ENCODE results near the gene UNC50. TPM values are rescaled to one million over a fixed set of nuclear protein-coding genes. Genes with fewer than 3 reads are reported as not detected.

UNC50 gene, protein sequence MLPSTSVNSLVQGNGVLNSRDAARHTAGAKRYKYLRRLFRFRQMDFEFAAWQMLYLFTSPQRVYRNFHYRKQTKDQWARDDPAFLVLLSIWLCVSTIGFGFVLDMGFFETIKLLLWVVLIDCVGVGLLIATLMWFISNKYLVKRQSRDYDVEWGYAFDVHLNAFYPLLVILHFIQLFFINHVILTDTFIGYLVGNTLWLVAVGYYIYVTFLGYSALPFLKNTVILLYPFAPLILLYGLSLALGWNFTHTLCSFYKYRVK
- total RNA-seq (2014; rRNA removed; shearing (Covaris generic)) = 99.4 and 108 TPM in 2 replicates

- DNase-seq (ENCODE audit: low read depth) = peak; percentile 94
Observed at GRCh38 chr2:98608116-98608961, at the start of gene UNC50, which contains the start of gene COA5. Gene UNC50, plus strand, starts transcription at chr2:98608589. Its CDS starts 1,171 bp downstream, at chr2:98609760. Gene COA5, minus strand, starts transcription at chr2:98608512. Its CDS starts 107 bp downstream, at chr2:98608405.

- no peak for DNase-seq (ENCODE audit: low read depth)
Observed at GRCh38 chr2:98558852-98559530, 49.4 kb upstream of the UNC50 start.

DNA sequence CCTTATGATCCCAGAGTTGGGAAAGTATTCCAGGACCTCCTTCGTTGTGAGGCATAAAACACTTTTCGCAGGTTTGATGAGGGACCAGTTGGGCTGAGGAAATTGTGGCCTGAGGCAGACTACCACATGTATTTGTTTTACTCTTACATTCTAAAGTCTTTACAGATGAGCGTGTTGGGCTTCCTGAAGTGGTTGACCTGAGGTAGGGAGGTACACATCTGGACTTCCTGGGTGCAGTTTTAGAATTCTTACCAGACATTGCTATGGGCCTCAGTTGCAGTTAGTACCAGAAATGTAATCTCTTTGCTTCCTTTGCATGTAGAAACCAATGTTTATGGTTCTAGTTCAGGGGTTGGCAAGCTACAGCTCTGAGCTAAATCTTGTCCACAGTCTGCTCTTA, 48.8 kb upstream of the UNC50 start:
- DNase-seq (ENCODE audit: low read depth) = no peak

GRCh38 chr2:98560256-98560771, 48.1 kb upstream of the UNC50 start:
- DNase-seq (ENCODE audit: low read depth) = peak; percentile 88

DNA sequence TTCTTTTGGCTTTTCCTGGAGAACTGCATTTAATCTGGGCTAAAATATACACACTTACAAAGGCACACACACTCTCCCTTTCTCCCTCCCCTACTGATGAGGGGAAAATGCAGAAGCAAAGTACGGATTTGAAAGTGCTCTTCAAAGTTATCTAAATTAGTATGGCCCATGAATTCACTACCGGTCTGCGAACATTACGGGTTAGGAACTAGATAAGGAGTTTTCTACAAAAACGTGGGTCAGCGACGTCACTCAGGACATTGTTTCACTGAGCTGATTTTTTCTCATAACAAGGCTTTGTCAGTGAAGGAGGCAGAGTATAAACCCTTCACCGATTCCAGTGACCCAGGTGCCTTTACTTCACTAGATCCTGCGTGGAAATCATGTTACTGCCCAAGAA, 47.4 kb upstream of the UNC50 start:
- DNase-seq (ENCODE audit: low read depth) = no peak

DNA sequence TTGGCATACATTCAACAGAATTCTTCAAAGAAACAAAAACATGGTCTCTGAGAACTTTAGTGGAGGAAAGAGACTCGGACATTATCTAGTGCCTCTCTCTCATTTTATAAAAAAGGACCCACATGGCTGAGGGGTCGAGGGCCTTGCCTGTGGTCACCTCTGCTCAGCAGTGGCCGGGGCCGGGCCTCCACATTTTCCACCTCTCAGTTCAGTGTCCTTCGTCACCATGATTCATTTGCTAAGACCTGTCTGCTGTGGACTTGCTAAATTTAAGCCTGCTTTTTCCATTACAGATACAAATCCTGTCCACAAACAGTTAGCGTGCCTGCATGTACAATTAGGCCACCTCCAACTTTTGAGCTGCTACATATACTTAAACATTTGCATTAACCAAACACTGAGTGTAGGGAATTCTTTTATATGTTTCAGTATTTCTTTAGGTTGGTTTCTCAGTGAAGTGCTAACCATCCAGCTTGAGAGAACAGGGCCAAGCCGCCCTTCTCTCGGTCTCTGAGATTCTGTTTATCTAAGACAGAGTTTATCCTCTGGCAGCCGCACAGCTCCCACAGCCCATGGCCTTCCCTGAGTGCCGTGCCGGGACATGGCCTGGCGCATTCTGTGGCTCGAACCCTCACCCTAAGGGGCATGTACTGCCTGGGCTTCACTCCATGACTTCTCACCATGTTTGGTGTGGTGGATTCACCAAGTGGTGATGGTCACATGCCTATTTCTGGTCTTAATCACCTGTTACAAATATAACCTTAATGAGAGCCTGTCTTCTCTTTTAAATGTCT, 46.3 kb upstream of the UNC50 start:
- DNase-seq (ENCODE audit: low read depth) = no peak

- DNase-seq (ENCODE audit: low read depth) = no peak
Observed at GRCh38 chr2:98563394-98563793, 45.0 kb upstream of the UNC50 start.

- DNase-seq (ENCODE audit: low read depth) = no peak
Observed at GRCh38 chr2:98564541-98565132, 43.8 kb upstream of the UNC50 start.

DNA sequence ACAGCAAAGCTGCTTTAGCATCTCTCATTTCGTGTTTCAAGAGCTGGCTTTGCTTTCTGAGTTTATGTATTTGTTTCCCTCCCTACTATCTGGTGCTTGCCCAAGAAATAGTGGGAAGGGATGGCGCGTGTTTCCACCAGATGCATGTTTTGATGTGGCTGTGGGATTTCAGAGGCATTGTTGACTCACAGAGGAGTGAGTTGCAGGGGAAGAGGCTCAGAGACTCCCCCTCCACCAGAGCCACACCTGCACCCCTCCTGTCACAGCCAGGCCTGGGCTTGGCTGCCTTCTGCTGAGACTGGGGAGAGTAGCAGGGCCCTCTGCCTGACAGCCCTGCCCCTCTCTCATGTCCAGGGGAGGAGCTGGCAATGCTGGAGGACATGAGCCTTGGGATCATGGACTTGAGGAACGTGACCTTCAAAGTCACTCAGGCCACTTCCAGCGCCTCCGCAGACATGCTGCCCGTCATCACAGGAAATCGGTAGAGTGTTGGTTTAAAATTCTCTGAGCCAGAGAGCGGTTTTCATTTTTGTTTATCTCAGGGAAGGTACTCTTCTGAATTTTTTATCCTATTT, 43.0 kb upstream of the UNC50 start:
- DNase-seq (ENCODE audit: low read depth) = no peak

- no peak for DNase-seq (ENCODE audit: low read depth)
Observed at GRCh38 chr2:98565941-98566340, 42.4 kb upstream of the UNC50 start.

DNA sequence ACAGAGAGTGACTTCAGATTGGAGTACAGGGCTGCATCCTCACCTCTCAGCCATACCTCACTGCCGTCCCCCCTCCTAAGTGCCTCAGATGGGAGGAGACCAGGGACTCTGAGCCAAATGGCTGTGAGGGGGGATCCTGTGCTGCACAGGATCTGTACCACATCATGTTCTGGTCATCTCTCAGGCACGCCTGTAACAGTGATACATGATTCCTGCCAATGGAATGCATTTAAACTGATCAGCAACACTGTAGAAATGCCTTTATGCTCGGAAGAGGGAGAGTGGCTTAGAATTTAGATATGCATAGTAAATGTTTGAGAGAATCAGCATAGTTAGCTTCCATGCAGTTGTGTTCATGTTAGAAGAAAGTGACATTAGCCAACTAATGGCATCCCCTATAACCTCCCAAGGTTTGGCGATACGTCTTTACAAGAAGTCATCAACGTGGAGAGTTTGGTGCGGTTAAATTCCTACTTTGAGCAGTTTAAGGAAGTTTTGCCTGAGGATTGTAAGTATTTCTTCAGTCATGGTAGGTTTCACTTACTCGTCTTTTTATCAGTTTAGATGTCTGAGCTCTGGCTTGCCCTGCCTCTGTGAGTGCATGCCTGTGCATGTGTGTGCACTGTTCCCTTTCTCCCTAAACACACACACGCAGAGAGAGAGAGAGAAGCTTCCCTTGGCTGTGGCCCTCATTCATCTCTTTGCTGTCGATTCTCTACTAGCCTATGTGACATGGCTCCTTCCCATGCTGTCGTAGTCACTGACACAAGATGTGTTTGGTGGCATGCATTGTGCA, 40.0 kb upstream of the UNC50 start:
- no peak for DNase-seq (ENCODE audit: low read depth)

DNA sequence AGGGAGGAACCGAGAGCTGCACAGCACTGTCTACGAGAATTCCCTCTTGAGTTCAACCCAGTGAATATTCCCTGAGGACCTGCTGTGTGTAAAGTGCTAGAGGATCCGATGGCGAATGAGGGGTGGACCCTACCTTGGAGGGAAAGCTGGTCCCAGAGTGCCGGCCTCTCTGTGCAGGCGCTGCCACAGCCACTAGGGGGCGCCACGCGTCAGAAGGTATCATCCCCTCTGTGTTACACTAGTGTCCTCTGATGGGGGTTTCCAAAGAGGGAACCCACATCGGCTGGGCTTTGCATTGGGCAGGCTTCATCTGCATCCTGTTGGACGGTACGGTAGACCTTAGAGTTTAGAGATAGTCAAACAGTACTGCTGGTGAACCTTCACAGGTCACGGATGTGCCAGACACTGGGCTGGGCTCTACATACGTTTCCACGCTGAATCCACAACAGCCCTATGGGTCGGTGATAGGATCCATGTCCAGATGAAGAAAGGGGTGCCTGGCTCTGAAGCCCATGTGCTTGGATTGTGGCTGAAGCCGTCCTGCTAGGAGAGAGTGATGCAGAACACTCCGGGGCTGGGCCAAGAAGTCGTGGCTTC, 39.1 kb upstream of the UNC50 start:
- DNase-seq (ENCODE audit: low read depth) = peak; percentile 34

DNA sequence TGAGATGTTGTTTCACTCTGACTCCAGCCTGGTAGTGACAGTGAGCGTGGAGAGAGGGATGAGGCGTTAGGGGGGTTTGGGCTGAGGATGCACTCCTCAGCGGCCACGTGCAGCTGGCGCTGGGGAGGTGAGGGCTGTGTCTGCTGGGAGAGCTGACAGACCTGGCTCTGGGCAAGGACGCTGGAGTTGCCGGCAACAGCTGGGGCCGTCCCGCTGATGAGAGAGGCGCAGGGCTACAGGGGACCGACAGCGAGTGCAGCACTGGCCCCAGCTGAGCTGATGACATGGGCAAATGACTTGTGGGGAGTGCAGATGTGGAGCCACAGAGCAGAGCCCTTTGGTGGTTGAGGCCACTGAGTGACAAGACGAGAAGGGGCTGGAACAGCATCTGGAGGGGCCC, 38.5 kb upstream of the UNC50 start:
- no peak for DNase-seq (ENCODE audit: low read depth)

GRCh38 chr2:98570356-98570755, 38.0 kb upstream of the UNC50 start:
- no peak for DNase-seq (ENCODE audit: low read depth)

DNA sequence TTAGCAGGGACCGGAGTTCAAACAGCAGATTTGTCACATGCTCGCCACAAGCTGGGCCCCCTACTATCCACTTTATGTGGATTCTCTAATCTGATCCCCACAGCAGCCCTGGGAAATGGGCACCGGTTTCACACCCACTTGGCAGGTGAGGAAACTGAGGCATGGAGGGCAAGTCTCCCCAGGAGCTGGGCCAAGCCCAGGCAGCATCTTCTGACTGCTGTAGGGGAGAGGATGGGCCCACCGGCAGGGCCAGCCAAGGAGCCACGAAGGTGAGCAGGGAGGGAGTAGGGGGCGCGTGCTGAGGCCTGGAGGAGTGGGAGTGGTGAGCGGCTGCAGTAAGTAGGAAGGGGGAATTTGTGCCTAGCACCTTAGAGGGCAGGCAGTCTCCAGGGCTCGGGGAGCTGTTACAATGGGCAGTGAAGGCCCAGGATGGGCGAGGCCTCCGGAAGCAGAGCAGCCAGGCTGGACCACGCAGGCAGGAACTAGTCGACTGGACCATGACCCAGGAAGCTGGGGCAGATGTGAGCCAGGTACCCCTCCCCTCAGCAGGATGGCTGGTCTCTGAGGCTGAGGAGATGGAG, 37.2 kb upstream of the UNC50 start:
- DNase-seq (ENCODE audit: low read depth) = no peak

GRCh38 chr2:98571796-98572195, 36.6 kb upstream of the UNC50 start:
- DNase-seq (ENCODE audit: low read depth) = no peak

DNA sequence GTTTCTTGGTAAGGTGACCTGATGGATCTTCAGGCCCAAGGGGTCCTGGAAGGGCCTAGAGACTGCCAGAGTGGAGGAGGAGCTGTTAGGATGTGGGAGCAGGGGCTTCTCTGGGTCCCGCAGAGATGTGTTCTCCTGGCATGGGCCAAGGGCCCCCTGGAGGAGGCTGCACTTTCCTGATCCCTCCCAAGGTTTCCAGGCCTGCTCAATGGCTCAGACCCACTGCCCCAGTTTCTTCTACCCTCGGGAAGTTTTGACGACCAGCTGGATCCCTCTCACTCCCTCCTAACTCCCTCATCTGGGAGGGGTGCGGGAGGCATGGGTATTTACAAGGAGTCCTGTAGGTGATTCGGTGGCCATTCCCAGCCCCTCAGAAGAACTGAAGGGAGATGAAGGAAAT, 36.2 kb upstream of the UNC50 start:
- no peak for DNase-seq (ENCODE audit: low read depth)

GRCh38 chr2:98572676-98573075, 35.7 kb upstream of the UNC50 start:
- no peak for DNase-seq (ENCODE audit: low read depth)

DNA sequence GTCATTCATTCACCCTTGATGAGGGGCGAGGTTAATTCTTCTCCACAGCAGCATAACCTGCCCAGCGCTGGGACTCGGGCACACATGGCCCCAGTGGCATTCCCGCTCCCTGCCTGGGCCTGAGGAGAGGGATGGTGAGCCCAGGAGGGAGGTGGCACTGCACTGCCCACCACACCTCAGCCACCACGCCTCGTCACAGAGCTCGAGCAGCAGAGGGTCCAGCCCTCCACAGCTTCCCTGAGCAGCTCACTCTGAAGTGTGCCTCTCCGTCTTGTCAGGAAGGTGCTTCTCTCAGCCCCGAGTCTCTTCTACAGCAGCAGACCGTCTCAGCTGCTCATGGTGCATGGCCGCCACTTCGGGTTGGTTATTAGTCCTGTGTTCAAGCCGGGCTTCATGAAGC, 35.0 kb upstream of the UNC50 start:
- DNase-seq (ENCODE audit: low read depth) = no peak

All from Daoy (cell line).